Fibroblast of lung (primary cell): ENCODE measurements around the gene SYTL1. TPM values are rescaled to one million over a fixed set of nuclear protein-coding genes. Genes with fewer than 3 reads are reported as not detected.

Source experiments
- DNase-seq, 2 donors: peaks; one replicate each; pipeline versions ENCODE4 v3.0.0 to v3.0.0-alpha.2; 2010; ENCODE audit warnings: low read depth in 2 of 2
- H2AFZ ChIP-seq: 2 replicates; pipeline ENCODE4 v1.5.1; 2012; ENCODE audit warnings: low read length, control low read depth, inconsistent platforms
- H3K27ac ChIP-seq: 2 replicates; pipeline ENCODE4 v1.5.1; 2011; ENCODE audit warnings: low read length, control low read depth; ENCODE audit not compliant: insufficient read depth
- H3K27me3 ChIP-seq: 2 replicates; pipeline ENCODE4 v1.5.1; 2011; ENCODE audit warnings: mild to moderate bottlenecking, low read length; ENCODE audit not compliant: control insufficient read depth, insufficient read depth
- H3K36me3 ChIP-seq: 2 replicates; pipeline ENCODE4 v1.5.1; 2011; ENCODE audit warnings: low read length; ENCODE audit not compliant: control insufficient read depth, insufficient read depth
- H3K4me1 ChIP-seq: 2 replicates; pipeline ENCODE4 v1.5.1; 2011; ENCODE audit warnings: low read length; ENCODE audit not compliant: control insufficient read depth, insufficient read depth; ENCODE audit errors: extremely low read depth
- H3K4me2 ChIP-seq: 2 replicates; pipeline ENCODE4 v1.5.1; 2011; ENCODE audit warnings: low read length, control low read depth; ENCODE audit not compliant: insufficient read depth; ENCODE audit errors: extremely low read depth
- H3K4me3 ChIP-seq, 4 experiments: fragments of 200-600 bp in 1 of 4; sonication (generic) in 1 of 4; replicated peaks in 1 of 4; 2 replicates each; pipeline ENCODE4 v1.5.1; 2011 to 2016; ENCODE audit warnings: low read length in 4 of 4, low read depth in 3 of 4, mild to moderate bottlenecking in 3 of 4, control low read depth in 2 of 4, inconsistent platforms in 1 of 4, mixed read lengths in 1 of 4; ENCODE audit not compliant: insufficient read depth in 1 of 4; ENCODE audit errors: control extremely low read depth in 1 of 4
- H3K79me2 ChIP-seq: 2 replicates; pipeline ENCODE4 v1.5.1; 2012; ENCODE audit warnings: mild to moderate bottlenecking, low read length, inconsistent platforms; ENCODE audit not compliant: control insufficient read depth, insufficient read depth
- H3K9ac ChIP-seq: 2 replicates; pipeline ENCODE4 v1.5.1; 2011; ENCODE audit warnings: mild to moderate bottlenecking, low read length, control low read depth; ENCODE audit not compliant: insufficient read depth
- H3K9me3 ChIP-seq: 2 replicates; pipeline ENCODE4 v1.5.1; 2012; ENCODE audit warnings: low read depth, low read length; ENCODE audit not compliant: control insufficient read depth, insufficient read depth
- H4K20me1 ChIP-seq: 2 replicates; pipeline ENCODE4 v1.5.1; 2011; ENCODE audit warnings: low read length; ENCODE audit not compliant: control insufficient read depth, insufficient read depth; ENCODE audit errors: extremely low read depth
- CTCF ChIP-seq, 2 donors: IDR thresholded peaks in 1 of 2; conservative IDR thresholded peaks in 1 of 2; 1 replicate in 1 of 2; 2 replicates in 1 of 2; pipeline ENCODE4 v1.5.1; 2011 to 2012; ENCODE audit warnings: low read length in 2 of 2, control low read depth in 1 of 2, inconsistent platforms in 1 of 2, low read depth in 1 of 2, mild to moderate bottlenecking in 1 of 2
- EZH2 ChIP-seq: IDR thresholded peaks from 2 replicates; pipeline ENCODE4 v1.5.1; 2012; ENCODE audit warnings: low read length, control low read depth, mild to moderate bottlenecking; ENCODE audit errors: missing control alignments
- polyA plus RNA-seq, 2 donors: library from polyadenylated mRNA; depleted of rRNA in 1 of 2; stranded (reverse) in 1 of 2; unstranded in 1 of 2; fragments of >200 nt; gene quantifications; 2 replicates each; pipeline ENCODE4 v1.2.1, GENCODE V29; 2011 to 2012; ENCODE audit warnings: missing spikeins in 1 of 2
- total RNA-seq: library from RNA; depleted of rRNA; stranded (reverse); fragments of >200 nt; gene quantifications from 2 replicates; pipeline ENCODE4 v1.2.1, GENCODE V29; 2014

SYTL1 gene
- total and polyA plus RNA-seq, 2 donors (not counting 1 experiment from before 2014, with no cell fraction given) = 0.02 to 0.17 TPM

GRCh38 chr1:27296773-27297291, 45.0 kb upstream of the SYTL1 start:
- no peaks in the 10 kb centered on the region for H3K27me3 ChIP-seq
- TF ChIP-seq CTCF (conservative IDR thresholded peaks at IDR 0.05 in 1 of 2, IDR thresholded peaks at IDR 0.05 in 1 of 2; ENCODE audit: low read depth in 1 of 2, low read length in 2 of 2) = peak; percentile 68 to 73
- no peak for TF ChIP-seq EZH2
- H3K4me2 ChIP-seq = no peak overlapping the region
- H3K79me2 ChIP-seq = no peaks in the 10 kb centered on the region
- no peak overlapping the region for H3K4me3 ChIP-seq
- H3K9ac ChIP-seq = no peak overlapping the region
- no peaks in the 10 kb centered on the region for H3K9me3 ChIP-seq
- peaks cover 3% of the 10 kb centered on the region for H3K36me3 ChIP-seq
- H4K20me1 ChIP-seq = no peaks in the 10 kb centered on the region
- H3K4me1 ChIP-seq = peaks cover 31% of the 10 kb centered on the region
- peak overlapping the region; percentile 22 for H2AFZ ChIP-seq
- peak overlapping the region; percentile 34 for H3K27ac ChIP-seq
- peak; percentile 42 to 56 for DNase-seq

- H3K4me3 ChIP-seq = no peak overlapping the region
- no peaks in the 10 kb centered on the region for H3K27me3 ChIP-seq
- TF ChIP-seq CTCF (conservative IDR thresholded peaks at IDR 0.05 in 1 of 2, IDR thresholded peaks at IDR 0.05 in 1 of 2; ENCODE audit: low read depth in 1 of 2, low read length in 2 of 2) (no peak), EZH2 (no peak)
- H3K4me1 ChIP-seq = peaks cover 31% of the 10 kb centered on the region
- H3K9ac ChIP-seq = no peak overlapping the region
- H3K36me3 ChIP-seq = peaks cover 4% of the 10 kb centered on the region
- no peaks in the 10 kb centered on the region for H3K79me2 ChIP-seq
- DNase-seq = no peak
- no peaks in the 10 kb centered on the region for H3K9me3 ChIP-seq
- H4K20me1 ChIP-seq = no peaks in the 10 kb centered on the region
- no peak overlapping the region for H3K27ac ChIP-seq
- no peak overlapping the region for H3K4me2 ChIP-seq
- H2AFZ ChIP-seq = no peak overlapping the region
Measured at GRCh38 chr1:27297903-27298302, 43.9 kb upstream of the SYTL1 start.

- peaks cover 31% of the 10 kb centered on the region for H3K4me1 ChIP-seq
- peaks cover 4% of the 10 kb centered on the region for H3K36me3 ChIP-seq
- peak overlapping the region; percentile 48 for H3K4me2 ChIP-seq
- H3K27ac ChIP-seq = peak overlapping the region; percentile 92
- no peaks in the 10 kb centered on the region for H3K79me2 ChIP-seq
- peak overlapping the region; percentile 0 for H3K9ac ChIP-seq
- no peaks in the 10 kb centered on the region for H3K9me3 ChIP-seq
- no peak overlapping the region for H3K4me3 ChIP-seq
- H4K20me1 ChIP-seq = no peaks in the 10 kb centered on the region
- no peak for TF ChIP-seq CTCF (conservative IDR thresholded peaks at IDR 0.05 in 1 of 2, IDR thresholded peaks at IDR 0.05 in 1 of 2; ENCODE audit: low read depth in 1 of 2, low read length in 2 of 2)
- no peak for DNase-seq
- H2AFZ ChIP-seq = no peak overlapping the region
- H3K27me3 ChIP-seq = no peaks in the 10 kb centered on the region
Measured at GRCh38 chr1:27298632-27299384, 43.0 kb upstream of the SYTL1 start.
